GM21825 (cell line): ENCODE measurements around the gene TLCD3A.
"Not testable (repeated sequence)": the region's sequence is repeated elsewhere in the genome, so short reads cannot be mapped to it uniquely, and the experiment has no call there.

Experiments used
- ATAC-seq: cut with Tn5 transposase; IDR thresholded peaks from one replicate; pipeline ENCODE4 v1.9.1; 2021; ENCODE audit warnings: mild to moderate bottlenecking, moderate library complexity; ENCODE audit not compliant: unreplicated experiment

The TLCD3A gene

GRCh38 chr17:784143-784542, 51.7 kb downstream of the TLCD3A start:
- no peak for ATAC-seq

GRCh38 chr17:785901-786300, 53.5 kb downstream of the TLCD3A start:
- ATAC-seq: not testable (repeated sequence)

GRCh38 chr17:787641-788221, 55.3 kb downstream of the TLCD3A start:
- ATAC-seq: no peak

GRCh38 chr17:788551-788950, 56.2 kb downstream of the TLCD3A start:
- ATAC-seq: no peak

GRCh38 chr17:789160-789840, 56.9 kb downstream of the TLCD3A start:
- no peak for ATAC-seq

- not testable (repeated sequence) for ATAC-seq
These were observed 57.8 kb downstream of the TLCD3A start for GRCh38 chr17:789931-790873.

- not testable (repeated sequence) for ATAC-seq
These were observed 58.5 kb downstream of the TLCD3A start for GRCh38 chr17:790874-791247.

- ATAC-seq: no peak
These were observed 59.4 kb downstream of the TLCD3A start for GRCh38 chr17:791829-792228.

GRCh38 chr17:792277-792676, 59.9 kb downstream of the TLCD3A start:
- no peak for ATAC-seq
